Measurements from ENCODE around the gene RPL27A.

The RPL27A gene

GRCh38 chr11:8676458-8676857, 6.1 kb upstream of the RPL27A start:
- DNase-seq: no peak

- no peak for DNase-seq
These were observed 3.6 kb upstream of the RPL27A start for GRCh38 chr11:8679006-8679405.

- no peak for DNase-seq
These were observed 722 bp upstream of the RPL27A start for GRCh38 chr11:8681837-8682302.

GRCh38 chr11:8683115-8683807, 669 bp downstream of the RPL27A start:
- no peak for DNase-seq

- no peak for DNase-seq
These were observed 2.2 kb downstream of the RPL27A start for GRCh38 chr11:8684600-8685290.

GRCh38 chr11:8685306-8685705, 2.7 kb downstream of the RPL27A start:
- no peak for DNase-seq

- DNase-seq: no peak
These were observed 3.2 kb downstream of the RPL27A start for GRCh38 chr11:8685820-8686219.

GRCh38 chr11:8686325-8686724, 3.7 kb downstream of the RPL27A start:
- DNase-seq: no peak

- DNase-seq: peak; percentile 78
These were observed 6.1 kb downstream of the RPL27A start for GRCh38 chr11:8688414-8689362.

- no peak for DNase-seq
These were observed 7.2 kb downstream of the RPL27A start for GRCh38 chr11:8689726-8690255.

GRCh38 chr11:8690374-8691342, 8.1 kb downstream of the RPL27A start:
- DNase-seq: no peak

- DNase-seq: no peak
These were observed 9.0 kb downstream of the RPL27A start for GRCh38 chr11:8691601-8692000.

GRCh38 chr11:8692417-8692816, 9.8 kb downstream of the RPL27A start:
- DNase-seq: no peak

GRCh38 chr11:8693010-8693551, 10.5 kb downstream of the RPL27A start:
- no peak for DNase-seq

GRCh38 chr11:8693555-8693954, 11.0 kb downstream of the RPL27A start:
- no peak for DNase-seq

- no peak for DNase-seq
These were observed 11.5 kb downstream of the RPL27A start for GRCh38 chr11:8694137-8694536.

GRCh38 chr11:8697054-8697453, 14.5 kb downstream of the RPL27A start:
- DNase-seq: no peak

- DNase-seq: no peak
These were observed 15.8 kb downstream of the RPL27A start for GRCh38 chr11:8698379-8698851.

- peak; percentile 16 for DNase-seq
These were observed 16.4 kb downstream of the RPL27A start for GRCh38 chr11:8698917-8699441.

- DNase-seq: no peak
These were observed 17.3 kb downstream of the RPL27A start for GRCh38 chr11:8699903-8700302.
